ENCODE measurements around the gene NAAA.
A peak's percentile ranks its signal among the peaks of the same experiment; 100 is the strongest.
"Not testable (repeated sequence)": the region's sequence is repeated elsewhere in the genome, so short reads cannot be mapped to it uniquely, and the experiment has no call there.

The NAAA gene
- 30.2 to 39.6 reads per million in 2 donors for total RNA-seq

- DNase-seq, result peak; percentile 67 to 91 (median 68)
Measured at GRCh38 chr4:75940692-75941253, at the start of gene NAAA. NAAA (minus strand) TSS chr4:75941013; CDS start chr4:75940949, 64 bp downstream.

GRCh38 chr4:75989846-75990528, 49.2 kb upstream of the NAAA start:
- peak in 1 of 5 experiments; percentile 19 for DNase-seq

- no peak for DNase-seq
Measured at GRCh38 chr4:75985116-75985515, 44.3 kb upstream of the NAAA start.

- DNase-seq, result no peak
Measured at GRCh38 chr4:75980576-75980975, 39.8 kb upstream of the NAAA start.

GRCh38 chr4:75976177-75976576, 35.4 kb upstream of the NAAA start:
- no peak for DNase-seq

- DNase-seq, result no peak
Measured at GRCh38 chr4:75973766-75974165, 33.0 kb upstream of the NAAA start.

GRCh38 chr4:75968084-75968483, 27.3 kb upstream of the NAAA start:
- peak in 1 of 5 experiments; percentile 15 for DNase-seq

- no peak for DNase-seq
Measured at GRCh38 chr4:75963558-75963957, 22.7 kb upstream of the NAAA start.

GRCh38 chr4:75962072-75962471, 21.3 kb upstream of the NAAA start:
- not testable (repeated sequence) for DNase-seq

GRCh38 chr4:75958546-75958945, 17.7 kb upstream of the NAAA start:
- DNase-seq, result not testable (repeated sequence)

GRCh38 chr4:75954811-75955210, 14.0 kb upstream of the NAAA start:
- DNase-seq, result peak in 1 of 5 experiments; percentile 90

- no peak for DNase-seq
Measured at GRCh38 chr4:75953509-75953908, 12.7 kb upstream of the NAAA start.

GRCh38 chr4:75950213-75950815, 9.5 kb upstream of the NAAA start:
- no peak for DNase-seq

- DNase-seq, result no peak
Measured at GRCh38 chr4:75948822-75949444, 8.1 kb upstream of the NAAA start.

GRCh38 chr4:75939890-75940691, 722 bp downstream of the NAAA start:
- DNase-seq, result peak; percentile 53 to 88 (median 65)

- no peak for DNase-seq
Measured at GRCh38 chr4:75935628-75936027, 5.2 kb downstream of the NAAA start.

- DNase-seq, result no peak
Measured at GRCh38 chr4:75930152-75930551, 10.7 kb downstream of the NAAA start.

- not testable (repeated sequence) for DNase-seq
Measured at GRCh38 chr4:75924916-75925315, 15.9 kb downstream of the NAAA start.

- no peak for DNase-seq
Measured at GRCh38 chr4:75924309-75924827, 16.4 kb downstream of the NAAA start.

GRCh38 chr4:75922588-75922987, 18.2 kb downstream of the NAAA start:
- DNase-seq, result no peak

GRCh38 chr4:75921910-75922309, 18.9 kb downstream of the NAAA start:
- no peak for DNase-seq

GRCh38 chr4:75920327-75920726, 20.5 kb downstream of the NAAA start:
- no peak for DNase-seq

All from T-helper 2 cell (primary cell).